ENCODE results near the gene FAM117B.

Gene FAM117B

DNA sequence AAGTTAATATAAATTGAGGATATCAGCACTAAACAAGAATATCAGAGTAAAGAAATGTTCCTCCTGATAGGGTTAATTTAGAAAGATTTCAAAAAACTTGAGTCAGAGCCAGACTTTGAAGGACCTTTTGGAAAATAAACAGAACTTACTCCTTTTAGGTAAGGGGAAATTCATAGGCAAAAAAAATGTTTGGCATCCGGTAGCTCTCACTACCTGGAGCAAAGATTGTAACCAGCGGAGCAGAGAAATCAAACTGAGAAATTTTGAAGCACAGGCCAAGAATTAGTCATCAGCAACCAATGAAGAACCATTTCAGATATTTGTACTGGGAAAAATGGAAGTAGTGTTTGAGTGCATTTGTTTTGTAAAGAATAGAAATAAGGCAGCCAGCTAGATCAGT is 123.8 kb downstream of the FAM117B start:
- TF ChIP-seq, protein P1, sequence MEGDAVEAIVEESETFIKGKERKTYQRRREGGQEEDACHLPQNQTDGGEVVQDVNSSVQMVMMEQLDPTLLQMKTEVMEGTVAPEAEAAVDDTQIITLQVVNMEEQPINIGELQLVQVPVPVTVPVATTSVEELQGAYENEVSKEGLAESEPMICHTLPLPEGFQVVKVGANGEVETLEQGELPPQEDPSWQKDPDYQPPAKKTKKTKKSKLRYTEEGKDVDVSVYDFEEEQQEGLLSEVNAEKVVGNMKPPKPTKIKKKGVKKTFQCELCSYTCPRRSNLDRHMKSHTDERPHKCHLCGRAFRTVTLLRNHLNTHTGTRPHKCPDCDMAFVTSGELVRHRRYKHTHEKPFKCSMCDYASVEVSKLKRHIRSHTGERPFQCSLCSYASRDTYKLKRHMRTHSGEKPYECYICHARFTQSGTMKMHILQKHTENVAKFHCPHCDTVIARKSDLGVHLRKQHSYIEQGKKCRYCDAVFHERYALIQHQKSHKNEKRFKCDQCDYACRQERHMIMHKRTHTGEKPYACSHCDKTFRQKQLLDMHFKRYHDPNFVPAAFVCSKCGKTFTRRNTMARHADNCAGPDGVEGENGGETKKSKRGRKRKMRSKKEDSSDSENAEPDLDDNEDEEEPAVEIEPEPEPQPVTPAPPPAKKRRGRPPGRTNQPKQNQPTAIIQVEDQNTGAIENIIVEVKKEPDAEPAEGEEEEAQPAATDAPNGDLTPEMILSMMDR (IDR thresholded peaks at IDR 0.05; ENCODE audit: extremely low read depth, missing control alignments) = no peak
- DNase-seq (ENCODE audit: low spot score) = no peak

- no peak for DNase-seq (ENCODE audit: low spot score)
- TF ChIP-seq, protein P1 (IDR thresholded peaks at IDR 0.05; ENCODE audit: extremely low read depth, missing control alignments) = no peak
These were observed 126.1 kb downstream of the FAM117B start for GRCh38 chr2:202760848-202761247.

- no peak for DNase-seq (ENCODE audit: low spot score)
These were observed 127.8 kb downstream of the FAM117B start for GRCh38 chr2:202762556-202762955.

GRCh38 chr2:202763916-202764315 is 129.1 kb downstream of the FAM117B start:
- no peak for DNase-seq (ENCODE audit: low spot score)
- TF ChIP-seq, protein P1 (IDR thresholded peaks at IDR 0.05; ENCODE audit: extremely low read depth, missing control alignments) = no peak

More at GRCh38 chr2:202762556-202762955, 127.8 kb downstream of the FAM117B start:
- TF ChIP-seq, protein P1 (IDR thresholded peaks at IDR 0.05; ENCODE audit: extremely low read depth, missing control alignments) = no peak

GRCh38 chr2:202764991-202765390 is 130.2 kb downstream of the FAM117B start:
- TF ChIP-seq, protein P1 (IDR thresholded peaks at IDR 0.05; ENCODE audit: extremely low read depth, missing control alignments) = no peak
- no peak for DNase-seq (ENCODE audit: low spot score)

- TF ChIP-seq, protein P1 (IDR thresholded peaks at IDR 0.05; ENCODE audit: extremely low read depth, missing control alignments) = no peak
- DNase-seq (ENCODE audit: low spot score) = no peak
These were observed 130.7 kb downstream of the FAM117B start for GRCh38 chr2:202765436-202765835.

DNA sequence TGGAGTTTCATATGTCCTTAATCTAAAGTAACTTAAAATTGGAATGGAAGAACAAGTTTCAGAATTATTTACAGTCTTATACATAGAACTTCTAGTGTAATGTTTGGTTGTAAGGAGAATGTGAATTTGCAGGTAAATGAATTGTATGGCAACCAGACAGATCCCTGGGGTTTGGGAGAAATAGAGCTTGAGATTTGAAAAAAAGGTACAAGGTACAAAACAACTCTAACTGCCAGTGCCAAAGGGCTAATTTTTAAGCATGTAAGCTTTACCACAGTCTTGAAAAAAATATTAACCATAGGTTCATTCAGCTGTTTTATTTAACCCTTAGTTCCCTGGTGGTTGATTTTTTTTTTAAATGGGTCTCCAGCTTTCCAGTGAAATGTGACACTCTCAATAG is 133.5 kb downstream of the FAM117B start:
- TF ChIP-seq, protein P1 (IDR thresholded peaks at IDR 0.05; ENCODE audit: extremely low read depth, missing control alignments) = no peak
- DNase-seq (ENCODE audit: low spot score) = no peak

Data from GM20000 (cell line).